Measurements from ENCODE around the gene FAM20B.

- no peak for TF ChIP-seq MAX (IDR thresholded peaks at IDR 0.05)
- no peak for TF ChIP-seq REST (IDR thresholded peaks at IDR 0.05)
- TF ChIP-seq CTCF (IDR thresholded peaks at IDR 0.05; ENCODE audit: low read depth, low read length, missing input control) = no peak
- TF ChIP-seq TAF1 (conservative IDR thresholded peaks at IDR 0.05) = no peak
- TF ChIP-seq FOXA1 (IDR thresholded peaks at IDR 0.05) = no peak
- no peak for TF ChIP-seq JUND (IDR thresholded peaks at IDR 0.05)
Measured at GRCh38 chr1:179101566-179101965, 75.9 kb downstream of the FAM20B start.

All from liver (tissue), 3 donors.